Subcutaneous adipose tissue (tissue), 4 donors: ENCODE results near the gene MAP1LC3C. TPM values are rescaled to one million over a fixed set of nuclear protein-coding genes. Genes with fewer than 3 reads are reported as not detected.

ENCODE experiments used
- total RNA-seq, 4 donors: library from RNA; depleted of rRNA; stranded (reverse); fragments of >200 nt; gene quantifications; one replicate each; pipeline ENCODE4 v1.1.0, GENCODE V29; 2016

The MAP1LC3C gene
- total RNA-seq, 4 donors from 2014 or later: 3.1 to 48.1 (median 28.0) TPM

Other genes with a start within 250 kb of the MAP1LC3C start
- gene EXO1, start 150.9 kb downstream of the MAP1LC3C start, total RNA-seq: 1 to 10 TPM in 1 of 4 donors, under 1 TPM in 2, not detected in 1; 0.68 to 2.4 (median 0.88) TPM
- gene BECN2, start 41.3 kb downstream of the MAP1LC3C start, total RNA-seq: not detected